HFFc6 (cell line): Measurements from ENCODE around the gene PLA2G6. TPM values are rescaled to one million over a fixed set of nuclear protein-coding genes. Genes with fewer than 3 reads are reported as not detected.

Source experiments
- DNase-seq: peaks from one replicate; pipeline ENCODE4 v3.0.0-alpha.2; 2018
- H3K27ac Mint-ChIP-seq: 2 replicates; pipeline ENCODE4 v1.8.0; 2020; ENCODE audit warnings: mild to moderate bottlenecking, mixed read lengths
- H3K27me3 Mint-ChIP-seq: 2 replicates; pipeline ENCODE4 v1.8.0; 2021; ENCODE audit warnings: mild to moderate bottlenecking, moderate library complexity, mixed read lengths; ENCODE audit not compliant: insufficient read depth
- H3K36me3 Mint-ChIP-seq: 2 replicates; pipeline ENCODE4 v1.8.0; 2021; ENCODE audit warnings: low read depth, mixed read lengths
- H3K4me1 Mint-ChIP-seq: 2 replicates; pipeline ENCODE4 v1.8.0; 2020; ENCODE audit warnings: low read depth, mixed read lengths
- H3K4me3 Mint-ChIP-seq: 2 replicates; pipeline ENCODE4 v1.8.0; 2020; ENCODE audit warnings: mild to moderate bottlenecking, moderate library complexity, mixed read lengths
- H3K9me3 Mint-ChIP-seq: 2 replicates; pipeline ENCODE4 v1.8.0; 2020; ENCODE audit warnings: mild to moderate bottlenecking, mixed read lengths
- total RNA-seq, 6 experiments: library from RNA; stranded (reverse); fragmentation: NEBNext Ultra II Directional; extraction: Animal tissue kit (Norgen Biotek cat#: 25700); gene quantifications; 2 replicates in 1 of 6; 3 replicates in 5 of 6; pipeline ENCODE4 v1.2.3, GENCODE V29; 2021
- TF ChIP-seq, protein P1 (sequence below): fragments of 200-600 bp; sonication (generic); IDR thresholded peaks from 2 replicates; pipeline ENCODE4 v1.5.0; 2021; ENCODE audit warnings: antibody characterized with exemption, mild to moderate bottlenecking

Gene PLA2G6
- total RNA-seq, 6 experiments from 2014 or later = 4.1 to 6.6 (median 5.3) TPM

GRCh38 chr22:38083931-38084631, 97.5 kb downstream of the PLA2G6 start, which contains the start of gene SLC16A8:
Gene SLC16A8, minus strand, starts transcription at chr22:38084184. Its CDS starts 1,311 bp downstream, at chr22:38082873.
- H3K36me3 Mint-ChIP-seq = no peaks in the 10 kb centered on the region
- TF ChIP-seq, protein P1, sequence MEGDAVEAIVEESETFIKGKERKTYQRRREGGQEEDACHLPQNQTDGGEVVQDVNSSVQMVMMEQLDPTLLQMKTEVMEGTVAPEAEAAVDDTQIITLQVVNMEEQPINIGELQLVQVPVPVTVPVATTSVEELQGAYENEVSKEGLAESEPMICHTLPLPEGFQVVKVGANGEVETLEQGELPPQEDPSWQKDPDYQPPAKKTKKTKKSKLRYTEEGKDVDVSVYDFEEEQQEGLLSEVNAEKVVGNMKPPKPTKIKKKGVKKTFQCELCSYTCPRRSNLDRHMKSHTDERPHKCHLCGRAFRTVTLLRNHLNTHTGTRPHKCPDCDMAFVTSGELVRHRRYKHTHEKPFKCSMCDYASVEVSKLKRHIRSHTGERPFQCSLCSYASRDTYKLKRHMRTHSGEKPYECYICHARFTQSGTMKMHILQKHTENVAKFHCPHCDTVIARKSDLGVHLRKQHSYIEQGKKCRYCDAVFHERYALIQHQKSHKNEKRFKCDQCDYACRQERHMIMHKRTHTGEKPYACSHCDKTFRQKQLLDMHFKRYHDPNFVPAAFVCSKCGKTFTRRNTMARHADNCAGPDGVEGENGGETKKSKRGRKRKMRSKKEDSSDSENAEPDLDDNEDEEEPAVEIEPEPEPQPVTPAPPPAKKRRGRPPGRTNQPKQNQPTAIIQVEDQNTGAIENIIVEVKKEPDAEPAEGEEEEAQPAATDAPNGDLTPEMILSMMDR = no peak
- H3K27ac Mint-ChIP-seq = no peak within 1 kb of the TSS

DNA sequence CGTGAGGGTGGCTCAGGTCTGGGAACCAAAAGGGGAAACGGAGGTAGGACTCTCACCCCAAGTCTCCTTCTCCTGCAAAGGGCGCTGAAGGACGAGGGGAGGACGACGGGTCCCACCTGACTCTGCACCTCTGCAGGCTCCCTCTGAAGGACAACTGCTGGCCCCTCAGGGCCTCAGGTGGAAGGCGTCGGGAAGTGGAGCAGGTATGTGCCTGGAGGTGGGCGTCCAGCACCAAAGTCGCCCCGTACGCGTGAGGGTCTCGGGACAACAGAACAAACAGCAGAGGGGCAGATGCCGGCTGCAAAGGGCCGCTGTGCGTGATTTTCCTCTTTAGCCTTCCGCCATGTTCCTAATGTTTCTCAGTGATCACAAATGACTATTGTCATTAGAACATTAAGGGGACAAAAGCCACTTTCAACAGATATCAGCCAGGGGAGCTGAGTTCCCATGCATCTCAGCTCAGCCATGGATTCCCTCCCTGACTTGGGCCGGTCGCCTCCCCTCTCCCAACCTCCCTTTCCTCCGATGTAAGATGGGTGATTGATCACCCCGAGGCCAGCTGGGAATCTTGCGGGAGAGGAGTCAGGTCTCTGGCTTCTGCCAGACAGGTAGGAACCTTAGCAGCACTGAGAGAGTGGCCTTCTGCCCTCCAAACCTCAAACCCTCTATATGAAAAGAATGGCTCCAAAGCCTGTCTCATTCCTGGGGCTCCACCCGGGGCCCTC, 98.5 kb downstream of the PLA2G6 start:
- H3K4me3 Mint-ChIP-seq = no peak overlapping the region
- H3K4me1 Mint-ChIP-seq = no peaks in the 10 kb centered on the region

More at GRCh38 chr22:38083931-38084631, 97.5 kb downstream of the PLA2G6 start, which contains the start of gene SLC16A8:
- Mint-ChIP-seq H3K4me1 (no peaks in the 10 kb centered on the region), H3K4me3 (no peak within 1 kb of the TSS), H3K27me3 (peaks cover 19% of the 10 kb centered on the region), H3K9me3 (no peaks in the 10 kb centered on the region)
- no peak for DNase-seq

GRCh38 chr22:38081941-38082828, 99.4 kb downstream of the PLA2G6 start:
- Mint-ChIP-seq H3K9me3 (no peaks in the 10 kb centered on the region), H3K27me3 (peaks cover 12% of the 10 kb centered on the region; the same call in 1 of the 2 replicates), H3K36me3 (no peaks in the 10 kb centered on the region)

More for the DNA sequence above, 98.5 kb downstream of the PLA2G6 start:
- peaks cover 19% of the 10 kb centered on the region for H3K27me3 Mint-ChIP-seq
- H3K36me3 Mint-ChIP-seq = no peaks in the 10 kb centered on the region
- H3K9me3 Mint-ChIP-seq = no peaks in the 10 kb centered on the region
- H3K27ac Mint-ChIP-seq = no peak overlapping the region
- no peak for DNase-seq
- TF ChIP-seq, protein P1 = no peak

GRCh38 chr22:38081636-38081940, 100.0 kb downstream of the PLA2G6 start:
- Mint-ChIP-seq H3K27me3 (peaks cover 12% of the 10 kb centered on the region; the same call in 1 of the 2 replicates), H3K9me3 (no peaks in the 10 kb centered on the region), H3K27ac (no peak overlapping the region), H3K4me1 (no peaks in the 10 kb centered on the region), H3K36me3 (no peaks in the 10 kb centered on the region), H3K4me3 (no peak overlapping the region)
- DNase-seq = no peak
- TF ChIP-seq, protein P1 = no peak

More at GRCh38 chr22:38081941-38082828, 99.4 kb downstream of the PLA2G6 start:
- no peak overlapping the region for H3K27ac Mint-ChIP-seq
- no peak for DNase-seq
- TF ChIP-seq, protein P1 = no peak
- H3K4me1 Mint-ChIP-seq = no peaks in the 10 kb centered on the region
- no peak overlapping the region for H3K4me3 Mint-ChIP-seq
